Measurements from ENCODE around the gene NSMCE1. TPM values are rescaled to one million over a fixed set of nuclear protein-coding genes. Genes with fewer than 3 reads are reported as not detected.

NSMCE1 gene
- total and polyA plus RNA-seq, 2 of the 4 experiments (the other 2 are of a cell fraction), result 47.5 to 120 TPM

DNA sequence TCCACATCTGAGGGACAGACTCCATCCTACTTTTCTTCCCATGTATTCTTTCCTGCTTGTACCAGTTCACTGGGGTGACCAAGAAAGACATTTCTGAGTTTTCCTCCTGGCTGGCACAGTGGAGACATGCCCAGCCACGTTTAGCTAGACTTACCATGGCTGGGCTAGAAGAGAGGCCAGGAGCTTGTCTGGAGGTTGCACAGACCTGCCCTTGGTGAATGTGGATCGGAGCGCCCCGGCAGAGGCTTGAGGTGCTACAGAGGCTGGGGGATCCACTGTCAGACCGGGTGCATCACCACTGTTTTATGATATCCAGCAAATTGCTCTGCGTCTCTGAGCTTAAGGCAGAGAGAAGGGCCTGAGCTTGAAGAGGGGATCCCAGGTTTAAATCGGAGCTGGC is 48.7 kb upstream of the NSMCE1 start:
- no TSS peak for BruUV-seq (replicated peaks)
- 70% methylated on average over 2 of the region's 7 CpGs; no CpG with 5 or more reads in 1 of the 2 experiments for WGBS, 2 experiments (ENCODE audit: extremely low coverage in 2 of 2, insufficient read length in 1 of 2)
- Histone ChIP-seq H2BK5ac (ENCODE audit: low read depth, low read length, poor library complexity, severe bottlenecking) (peak overlapping the region; percentile 57), H4K20me1 (ENCODE audit: insufficient read depth, low read length) (peaks cover 43% of the 10 kb centered on the region), H3K14ac (replicated peaks; ENCODE audit: low read depth, low read length) (peak overlapping the region; percentile 75), H3K9me1 (ENCODE audit: insufficient read depth, low read length) (peaks cover 19% of the 10 kb centered on the region), H3K18ac (ENCODE audit: low read depth, low read length) (peak overlapping the region; percentile 43), H3K4ac (ENCODE audit: low read depth, low read length) (peak overlapping the region; percentile 81), H2AK9ac (replicated peaks; ENCODE audit: low read depth, low read length, poor library complexity) (peak overlapping the region; percentile 48), H3K36me3 (ENCODE audit: control insufficient read depth, insufficient read depth, low read length) (peaks cover 27% of the 10 kb centered on the region), H2BK20ac (ENCODE audit: low read depth, low read length) (peak overlapping the region; percentile 22; the same call in 1 of the 2 replicates), H4K5ac (ENCODE audit: low read depth, low read length) (peak overlapping the region; percentile 46), H3K4me3 (ENCODE audit: insufficient read depth, low read depth, low read length) (no peak overlapping the region), H3K9me3 (ENCODE audit: control insufficient read depth, insufficient read depth, low read length) (no peaks in the 10 kb centered on the region), H3K56ac (ENCODE audit: extremely low read depth, insufficient read depth, low read length) (no peak overlapping the region), H2BK120ac (ENCODE audit: low read depth, low read length) (peak overlapping the region; percentile 36; the same call in 1 of the 2 replicates), H3K79me1 (ENCODE audit: low read depth in 1 of 2, low read length in 2 of 2) (peaks cover 7 to 79% of the 10 kb centered on the region in 2 experiments; a peak in 3 of 4 replicates), H2AFZ (replicated peaks; ENCODE audit: low read length, poor library complexity) (no peak overlapping the region), H3K4me2 (ENCODE audit: low read depth, low read length) (peak overlapping the region; percentile 45), H2BK15ac (ENCODE audit: low read depth, low read length) (peak overlapping the region; percentile 47; the same call in 1 of the 3 replicates), H2AK5ac (ENCODE audit: low read depth, low read length) (peak overlapping the region; percentile 92), H3K9ac (ENCODE audit: low read depth, low read length) (peak overlapping the region; percentile 31), H4K8ac (ENCODE audit: low read depth in 2 of 2, low read length in 2 of 2) (peak overlapping the region; percentile 49 to 58; a peak in 3 of 4 replicates), H3K27me3 (ENCODE audit: control insufficient read depth, insufficient read depth, low read length) (no peaks in the 10 kb centered on the region), H3K23ac (ENCODE audit: low read depth, low read length) (peak overlapping the region; percentile 41), H4K91ac (ENCODE audit: insufficient read depth, low read depth, low read length) (peak overlapping the region; percentile 58), H3K27ac (ENCODE audit: insufficient read depth, low read length) (peak overlapping the region; percentile 71), H3K4me1 (ENCODE audit: control insufficient read depth, insufficient read depth, low read length) (peaks cover 37% of the 10 kb centered on the region)
- ChIA-PET CTCF (interaction anchor here (1.4 to 1.9 kb wide), 2 partner anchors 51 to 83 kb away, joined by 4 to 6 read pairs; no protein-coding TSS in a partner anchor), POLR2A (ENCODE audit: unreplicated experiment) (interaction anchor here (0.8 kb wide), 1 partner anchor 9 kb away, joined by 3 read pairs; no protein-coding TSS in a partner anchor)
- DNase-seq (no peak), ATAC-seq (ENCODE audit: low read depth) (no peak)
- dilution Hi-C loops (cut with HindIII; ENCODE audit: low sequenced_read_pairs, unreplicated experiment), result no loop called here
- no peak for TF ChIP-seq RFX5 (IDR thresholded peaks at IDR 0.05; ENCODE audit: low read depth, low read length)
- TF ChIP-seq, protein P1, sequence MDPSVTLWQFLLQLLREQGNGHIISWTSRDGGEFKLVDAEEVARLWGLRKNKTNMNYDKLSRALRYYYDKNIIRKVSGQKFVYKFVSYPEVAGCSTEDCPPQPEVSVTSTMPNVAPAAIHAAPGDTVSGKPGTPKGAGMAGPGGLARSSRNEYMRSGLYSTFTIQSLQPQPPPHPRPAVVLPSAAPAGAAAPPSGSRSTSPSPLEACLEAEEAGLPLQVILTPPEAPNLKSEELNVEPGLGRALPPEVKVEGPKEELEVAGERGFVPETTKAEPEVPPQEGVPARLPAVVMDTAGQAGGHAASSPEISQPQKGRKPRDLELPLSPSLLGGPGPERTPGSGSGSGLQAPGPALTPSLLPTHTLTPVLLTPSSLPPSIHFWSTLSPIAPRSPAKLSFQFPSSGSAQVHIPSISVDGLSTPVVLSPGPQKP (IDR thresholded peaks at IDR 0.05; ENCODE audit: borderline replicate concordance, low read depth, low read length), result no peak
- in situ Hi-C loops (cut with MboI; ENCODE audit: low sequenced_read_pairs), result loop anchor here (5.0 kb wide), 1 partner anchor 75 kb away; no protein-coding TSS in a partner anchor
- intact Hi-C loops (cut with micrococcal nuclease), result no loop called here
